Testis (tissue), 3 donors: ENCODE data around the gene PYROXD2. TPM values are rescaled to one million over a fixed set of nuclear protein-coding genes. Genes with fewer than 3 reads are reported as not detected.
A peak's percentile ranks its signal among the peaks of the same experiment; 100 is the strongest.
"Not testable (repeated sequence)": the region's sequence is repeated elsewhere in the genome, so short reads cannot be mapped to it uniquely, and the experiment has no call there.

Source experiments
- DNase-seq: peaks from one replicate; pipeline ENCODE4 v3.0.0-alpha.2; 2019
- H3K27ac ChIP-seq, 2 donors: fragments of 200-600 bp; sonication (generic); one replicate each; pipeline ENCODE4 v1.5.1; 2019
- H3K27me3 ChIP-seq: fragments of 200-600 bp; sonication (generic); one replicate; pipeline ENCODE4 v1.5.1; 2019
- H3K36me3 ChIP-seq: fragments of 200-600 bp; sonication (generic); one replicate; pipeline ENCODE4 v1.5.1; 2017; ENCODE audit warnings: low read depth; ENCODE audit errors: missing control alignments
- H3K4me1 ChIP-seq: fragments of 200-600 bp; sonication (generic); one replicate; pipeline ENCODE4 v1.5.1; 2019
- H3K4me3 ChIP-seq, 2 donors: fragments of 200-600 bp; sonication (generic); one replicate each; pipeline ENCODE4 v1.5.1; 2017 to 2019
- H3K9me3 ChIP-seq: fragments of 200-600 bp; sonication (generic); one replicate; pipeline ENCODE4 v1.5.1; 2017
- CTCF ChIP-seq, 3 experiments: fragments of 450-650 bp in 2 of 3; fragments of 200-600 bp in 1 of 3; sonication (generic) in 1 of 3; IDR thresholded peaks; one replicate each; pipeline ENCODE4 v1.5.1; 2016 to 2019; ENCODE audit warnings: antibody characterized with exemption in 3 of 3, mild to moderate bottlenecking in 2 of 3, moderate library complexity in 1 of 3
- POLR2A ChIP-seq: fragments of 450-650 bp; IDR thresholded peaks from one replicate; pipeline ENCODE4 v1.6.1; 2017; ENCODE audit warnings: antibody characterized with exemption, mild to moderate bottlenecking, moderate library complexity
- WGBS, 2 donors: methylation state at CpG; one replicate each; pipeline ENCODE4 v1.1.5; 2018; 5-methylcytosine and 5-hydroxymethylcytosine counted together
- intact Hi-C: fragments of 100-400 bp; cut with DNase I; formaldehyde crosslinking; loops from one replicate; pipeline ENCODE4 v1.15.1; 2023; ENCODE audit warnings: low total_unique reads
- polyA plus RNA-seq: library from polyadenylated mRNA; stranded (reverse); fragments of 350-450 nt; fragmentation: Illumina TruSeq; extraction: RNeasy Lipid Tissue Mini Kit (QIAGEN cat#74804); gene quantifications from one replicate; pipeline ENCODE4 v1.2.3, GENCODE V29; 2014; ENCODE audit warnings: low read depth, low replicate concordance; ENCODE audit not compliant: insufficient read depth
- total RNA-seq, 2 donors: library from RNA; depleted of rRNA; stranded (reverse); fragments of >200 nt; gene quantifications; one replicate each; pipeline ENCODE4 v1.2.3, GENCODE V29; 2016

Gene PYROXD2
- total and polyA plus RNA-seq, 3 donors from 2014 or later, result 10.2 to 20.2 (median 13.0) TPM

GRCh38 chr10:98351831-98352402 lies 63.1 kb downstream of the PYROXD2 start:
- Histone ChIP-seq H3K27me3 (no peaks in the 10 kb centered on the region), H3K4me3 (no peak overlapping the region), H3K36me3 (no peaks in the 10 kb centered on the region), H3K27ac (no peak overlapping the region), H3K9me3 (no peaks in the 10 kb centered on the region), H3K4me1 (no peaks in the 10 kb centered on the region)
- intact Hi-C loops, result no loop called here
- no peak for TF ChIP-seq CTCF (IDR thresholded peaks at IDR 0.05)
- TF ChIP-seq POLR2A, result no peak
- WGBS, 2 donors, result 67 to 74% methylated on average over 6 to 11 of the region's 11 CpGs
- no peak for DNase-seq

GRCh38 chr10:98349508-98349922 lies 65.5 kb downstream of the PYROXD2 start:
- no peaks in the 10 kb centered on the region for H3K36me3 ChIP-seq
- H3K27ac ChIP-seq, result no peak overlapping the region
- no peaks in the 10 kb centered on the region for H3K27me3 ChIP-seq
- H3K4me3 ChIP-seq, result no peak overlapping the region
- intact Hi-C loops, result no loop called here
- 22 to 28% methylated on average over 9 of the region's 9 CpGs for WGBS, 2 donors
- TF ChIP-seq CTCF (IDR thresholded peaks at IDR 0.05), result no peak
- no peaks in the 10 kb centered on the region for H3K9me3 ChIP-seq
- H3K4me1 ChIP-seq, result no peaks in the 10 kb centered on the region
- no peak for DNase-seq

- Histone ChIP-seq H3K27me3 (no peaks in the 10 kb centered on the region), H3K4me3 (no peak overlapping the region), H3K27ac (no peak overlapping the region), H3K9me3 (no peaks in the 10 kb centered on the region), H3K4me1 (no peaks in the 10 kb centered on the region), H3K36me3 (no peaks in the 10 kb centered on the region)
- DNase-seq, result no peak
- intact Hi-C loops, result no loop called here
- WGBS, 2 donors, result 73 to 83% methylated on average over 6 of the region's 6 CpGs
- no peak for TF ChIP-seq CTCF (IDR thresholded peaks at IDR 0.05)
- no peak for TF ChIP-seq POLR2A
Measured at GRCh38 chr10:98346847-98347246, 68.1 kb downstream of the PYROXD2 start.

- no peaks in the 10 kb centered on the region for H3K36me3 ChIP-seq
- no peaks in the 10 kb centered on the region for H3K4me1 ChIP-seq
- no peaks in the 10 kb centered on the region for H3K9me3 ChIP-seq
- H3K4me3 ChIP-seq, result no peak overlapping the region
- WGBS, 2 donors, result 60 to 70% methylated on average over 6 of the region's 6 CpGs
- intact Hi-C loops, result no loop called here
- TF ChIP-seq POLR2A, result no peak
- no peak for TF ChIP-seq CTCF (IDR thresholded peaks at IDR 0.05)
- no peaks in the 10 kb centered on the region for H3K27me3 ChIP-seq
- H3K27ac ChIP-seq, result no peak overlapping the region
- DNase-seq, result peak; percentile 23
Measured at GRCh38 chr10:98344589-98345038, 70.4 kb downstream of the PYROXD2 start.

GRCh38 chr10:98341701-98342100 lies 73.3 kb downstream of the PYROXD2 start:
- DNase-seq, intact Hi-C loops, H3K9me3 ChIP-seq, H3K27ac ChIP-seq, H3K4me3 ChIP-seq, H3K27me3 ChIP-seq, H3K36me3 ChIP-seq, H3K4me1 ChIP-seq: not testable (repeated sequence)
- WGBS, 2 donors, result 89 to 95% methylated on average over 10 of the region's 10 CpGs
